GM10248 (cell line): ENCODE results near the gene PDE4A.

ENCODE experiments used
- CTCF ChIA-PET: fragments of 300-600 bp; sonication (Branson Sonifier 250); formaldehyde crosslinking; extraction: SDS; loops from one replicate; lab custom pipeline; 2021; ENCODE audit warnings: antibody characterized with exemption; lab: Yijun Ruan, JAX
- POLR2A ChIA-PET: fragments of 350-650 bp; sonication (Branson Sonifier 250); formaldehyde crosslinking; extraction: SDS; loops from one replicate; lab custom pipeline; 2020; ENCODE audit warnings: antibody characterized with exemption; lab: Yijun Ruan, JAX
- DNase-seq: peaks from one replicate; pipeline ENCODE4 v3.0.0; 2012; ENCODE audit errors: extremely low spot score
- CTCF ChIP-seq: IDR thresholded peaks from 2 replicates; pipeline ENCODE4 v1.5.1; 2012; ENCODE audit warnings: mild to moderate bottlenecking, low read depth; ENCODE audit errors: extremely low read depth, missing control alignments, control extremely low read depth

PDE4A gene

GRCh38 chr19:10430505-10431253 is 10.3 kb downstream of the PDE4A start:
- DNase-seq = peak; percentile 81

DNA sequence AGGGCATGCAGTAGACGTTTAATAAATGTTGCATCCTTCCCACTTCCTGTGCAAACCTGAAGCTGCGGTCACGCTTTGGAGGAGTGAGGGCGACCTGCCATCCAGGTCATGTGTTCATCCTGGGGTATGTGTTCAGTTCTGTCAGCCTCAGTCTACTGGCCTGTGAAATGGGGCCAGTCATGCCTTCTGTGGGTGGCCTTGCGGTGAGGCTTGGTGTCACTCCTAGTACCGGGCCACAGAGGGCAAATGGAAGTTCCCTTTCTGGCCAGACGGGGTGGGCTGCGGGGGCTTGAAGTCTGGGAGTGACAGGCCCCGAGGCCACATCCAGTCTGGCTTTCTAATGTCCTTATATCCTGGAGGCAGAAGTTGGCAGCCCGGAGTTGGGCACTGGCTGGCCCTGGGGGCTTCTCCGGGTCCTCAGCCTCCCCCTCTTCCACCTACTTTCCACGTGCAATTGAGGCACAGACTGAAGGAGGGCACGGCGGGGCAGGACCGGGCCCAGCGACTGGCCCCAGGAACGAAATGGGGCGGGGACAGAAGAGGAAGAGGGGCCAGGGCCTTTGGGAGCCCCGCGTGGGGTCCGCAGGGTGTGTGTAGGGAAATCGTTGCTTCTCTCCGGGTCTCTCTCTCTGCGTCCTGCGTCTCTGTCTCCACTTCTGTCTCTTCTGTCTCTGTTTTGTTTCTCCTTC is 11.1 kb downstream of the PDE4A start:
- DNase-seq = peak; percentile 62
- ChIA-PET CTCF (interaction anchor here (1.3 to 29.5 kb wide), 3 partner anchors 10 to 150 kb away, joined by 3 to 979 read pairs (median 3); partner anchors contain the start of gene CDC37), POLR2A (interaction anchor here (0.5 to 0.6 kb wide), 3 partner anchors 144 to 448 kb away, joined by 3 to 5 read pairs (median 3); no protein-coding TSS in a partner anchor)

More at GRCh38 chr19:10430505-10431253, 10.3 kb downstream of the PDE4A start:
- no peak for TF ChIP-seq CTCF
- POLR2A ChIA-PET = no interaction called here
- CTCF ChIA-PET = interaction anchor here (1.2 to 29.5 kb wide), 5 partner anchors 10 to 151 kb away, joined by 3 to 979 read pairs (median 3); partner anchors contain the start of genes CDC37 and PDE4A

DNA sequence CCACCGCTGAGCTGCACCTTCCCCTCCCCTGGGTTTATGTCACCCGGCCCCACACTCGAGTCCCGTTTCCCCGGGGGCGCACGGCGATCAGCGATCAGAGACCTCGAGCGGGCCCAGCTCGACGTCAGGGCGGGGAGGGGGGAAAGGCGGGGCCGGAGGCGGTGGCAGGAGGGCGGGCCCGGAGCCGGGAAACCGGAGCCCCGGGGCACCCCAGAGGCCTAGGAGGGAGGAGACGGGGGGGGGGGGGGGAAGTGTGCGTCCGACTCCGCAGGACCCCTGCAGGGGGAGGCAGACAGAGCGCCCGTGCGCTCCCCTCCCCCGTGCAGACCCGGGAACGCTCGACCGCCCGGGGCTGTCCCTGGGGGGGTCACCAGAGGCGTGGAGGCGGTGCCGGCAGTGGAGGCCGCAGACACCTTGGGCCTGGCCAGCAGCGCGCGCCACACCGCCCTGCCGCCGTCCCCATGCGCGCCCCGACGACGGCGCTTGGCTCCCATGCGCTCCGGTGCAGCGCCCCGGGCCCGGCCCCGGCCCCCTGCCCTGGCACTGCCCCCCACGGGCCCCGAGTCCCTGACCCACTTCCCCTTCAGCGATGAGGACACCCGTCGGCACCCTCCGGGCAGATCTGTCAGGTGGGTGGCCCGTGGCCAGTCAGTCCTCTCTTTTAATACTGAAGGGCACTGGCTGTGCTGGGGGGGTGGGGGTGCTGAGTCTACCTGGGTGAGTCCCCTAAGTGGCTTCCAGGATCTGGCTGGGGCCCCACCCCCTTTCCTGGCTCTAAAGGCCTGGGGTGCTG is 11.8 kb downstream of the PDE4A start:
- DNase-seq = peak; percentile 83
- POLR2A ChIA-PET = interaction anchor here (0.5 to 0.6 kb wide), 3 partner anchors 145 to 447 kb away, joined by 3 to 5 read pairs (median 3); no protein-coding TSS in a partner anchor
- no peak for TF ChIP-seq CTCF
- CTCF ChIA-PET = interaction anchor here (1.3 to 29.5 kb wide), 3 partner anchors 9 to 149 kb away, joined by 3 to 979 read pairs (median 3); partner anchors contain the start of gene CDC37

More for the DNA sequence above, 11.1 kb downstream of the PDE4A start:
- no peak for TF ChIP-seq CTCF

- no peak for TF ChIP-seq CTCF
- CTCF ChIA-PET = interaction anchor here (29.5 kb wide), 1 partner anchor 28 kb away, joined by 979 read pairs; the partner anchor contains the start of gene CDC37
- DNase-seq = no peak
- POLR2A ChIA-PET = no interaction called here
Measured at GRCh38 chr19:10432736-10433130, 12.4 kb downstream of the PDE4A start.

- ChIA-PET CTCF (interaction anchor here (29.5 kb wide), 1 partner anchor 28 kb away, joined by 979 read pairs; the partner anchor contains the start of gene CDC37), POLR2A (no interaction called here)
- DNase-seq = no peak
- no peak for TF ChIP-seq CTCF
Measured at GRCh38 chr19:10433131-10433536, 12.8 kb downstream of the PDE4A start.
